KMS-11 (cell line): ENCODE results near the gene FPGS.

Experiments used
- H2AFZ ChIP-seq: fragments of 200-600 bp; sonication (generic); 2 replicates; pipeline ENCODE4 v1.6.1; 2016; ENCODE audit warnings: antibody characterized with exemption, mixed run types, low read depth
- H3K27ac ChIP-seq: fragments of 200-600 bp; sonication (generic); 2 replicates; pipeline ENCODE4 v1.6.1; 2016; ENCODE audit warnings: mild to moderate bottlenecking, mixed run types
- H3K27me3 ChIP-seq: fragments of 200-600 bp; sonication (generic); 2 replicates; pipeline ENCODE4 v1.6.1; 2017; ENCODE audit warnings: mild to moderate bottlenecking, low read depth, mixed run types, moderate library complexity; ENCODE audit not compliant: insufficient read depth
- H3K36me3 ChIP-seq: fragments of 200-600 bp; sonication (generic); 2 replicates; pipeline ENCODE4 v1.6.1; 2017; ENCODE audit warnings: mild to moderate bottlenecking, mixed run types; ENCODE audit not compliant: insufficient read depth
- H3K4me1 ChIP-seq: fragments of 200-600 bp; sonication (generic); 2 replicates; pipeline ENCODE4 v1.6.1; 2016; ENCODE audit warnings: mild to moderate bottlenecking, low read depth, mixed run types; ENCODE audit not compliant: poor library complexity, severe bottlenecking
- H3K4me2 ChIP-seq: fragments of 200-600 bp; sonication (generic); 2 replicates; pipeline ENCODE4 v1.7.0; 2016; ENCODE audit warnings: mild to moderate bottlenecking, mixed run types
- H3K4me3 ChIP-seq: fragments of 200-600 bp; sonication (generic); IDR thresholded peaks from 2 replicates; pipeline ENCODE4 v1.6.1; 2017; ENCODE audit warnings: low read depth, low read length, mixed read lengths; ENCODE audit not compliant: insufficient read depth
- H3K79me2 ChIP-seq: fragments of 200-600 bp; sonication (generic); 2 replicates; pipeline ENCODE4 v1.6.1; 2016; ENCODE audit warnings: low read depth, mixed run types; ENCODE audit not compliant: insufficient read depth
- H3K9ac ChIP-seq: fragments of 200-600 bp; sonication (generic); 2 replicates; pipeline ENCODE4 v1.6.1; 2016; ENCODE audit warnings: mild to moderate bottlenecking, mixed run types
- H4K20me1 ChIP-seq: fragments of 200-600 bp; sonication (generic); 2 replicates; pipeline ENCODE4 v1.6.1; 2016; ENCODE audit warnings: mild to moderate bottlenecking, mixed run types; ENCODE audit not compliant: insufficient read depth
- CTCF ChIP-seq: fragments of 200-600 bp; sonication (generic); conservative IDR thresholded peaks from 2 replicates; pipeline ENCODE4 v1.6.1; 2017; ENCODE audit warnings: low read depth, mild to moderate bottlenecking, antibody characterized with exemption, low read length, moderate library complexity, mixed read lengths

The FPGS gene

GRCh38 chr9:127761491-127761956 is 41.2 kb upstream of the FPGS start:
- no peaks in the 10 kb centered on the region for H4K20me1 ChIP-seq
- no peak overlapping the region for H2AFZ ChIP-seq
- no peaks in the 10 kb centered on the region for H3K4me1 ChIP-seq
- H3K79me2 ChIP-seq: no peaks in the 10 kb centered on the region
- no peak for TF ChIP-seq CTCF
- no peak overlapping the region for H3K9ac ChIP-seq
- H3K4me2 ChIP-seq: no peak overlapping the region
- H3K27ac ChIP-seq: no peak overlapping the region
- H3K27me3 ChIP-seq: no peaks in the 10 kb centered on the region
- H3K4me3 ChIP-seq: no peak overlapping the region
- no peaks in the 10 kb centered on the region for H3K36me3 ChIP-seq

- no peaks in the 10 kb centered on the region for H3K79me2 ChIP-seq
- H3K27ac ChIP-seq: no peak overlapping the region
- no peak overlapping the region for H3K9ac ChIP-seq
- no peak overlapping the region for H2AFZ ChIP-seq
- no peaks in the 10 kb centered on the region for H3K4me1 ChIP-seq
- no peaks in the 10 kb centered on the region for H4K20me1 ChIP-seq
- TF ChIP-seq CTCF: no peak
- H3K4me3 ChIP-seq: no peak overlapping the region
- no peaks in the 10 kb centered on the region for H3K27me3 ChIP-seq
- no peaks in the 10 kb centered on the region for H3K36me3 ChIP-seq
- no peak overlapping the region for H3K4me2 ChIP-seq
Observed at GRCh38 chr9:127762111-127762676, 40.5 kb upstream of the FPGS start.

- Histone ChIP-seq H3K79me2 (no peaks in the 10 kb centered on the region), H3K27ac (no peak overlapping the region), H3K36me3 (no peaks in the 10 kb centered on the region), H4K20me1 (no peaks in the 10 kb centered on the region), H3K27me3 (no peaks in the 10 kb centered on the region), H3K9ac (no peak overlapping the region), H3K4me2 (no peak overlapping the region), H3K4me1 (no peaks in the 10 kb centered on the region), H2AFZ (no peak overlapping the region), H3K4me3 (no peak overlapping the region)
- peak; percentile 23; the same call in 1 of the 2 replicates for TF ChIP-seq CTCF
Observed at GRCh38 chr9:127763918-127764384, 38.7 kb upstream of the FPGS start.

- H3K36me3 ChIP-seq: no peaks in the 10 kb centered on the region
- no peak overlapping the region for H2AFZ ChIP-seq
- TF ChIP-seq CTCF: no peak
- H3K27ac ChIP-seq: no peak overlapping the region
- H3K9ac ChIP-seq: no peak overlapping the region
- H3K27me3 ChIP-seq: no peaks in the 10 kb centered on the region
- no peaks in the 10 kb centered on the region for H3K79me2 ChIP-seq
- no peak overlapping the region for H3K4me2 ChIP-seq
- H4K20me1 ChIP-seq: no peaks in the 10 kb centered on the region
- H3K4me3 ChIP-seq: no peak overlapping the region
- peaks cover 13% of the 10 kb centered on the region for H3K4me1 ChIP-seq
Observed at GRCh38 chr9:127765418-127765817, 37.3 kb upstream of the FPGS start.
